Prostate gland (tissue), 2 donors: ENCODE measurements around the gene SH3RF2.

ENCODE experiments used
- POLR2A ChIP-seq: fragments of 450-650 bp; IDR thresholded peaks from one replicate; pipeline ENCODE4 v1.6.1; 2016; ENCODE audit warnings: antibody characterized with exemption, mild to moderate bottlenecking
- POLR2AphosphoS5 ChIP-seq: sonication (generic); formaldehyde crosslinking; IDR thresholded peaks from one replicate; pipeline ENCODE4 v1.6.1; 2017; ENCODE audit warnings: antibody characterized with exemption
- TF ChIP-seq, protein P1 (sequence below), 4 experiments: fragments of 200-600 bp in 2 of 4; fragments of 450-650 bp in 2 of 4; sonication (generic) in 2 of 4; IDR thresholded peaks; 1 replicate in 3 of 4; 2 replicates in 1 of 4; pipeline ENCODE4 v1.5.1; 2016 to 2019; ENCODE audit warnings: antibody characterized with exemption in 4 of 4, mild to moderate bottlenecking in 2 of 4, moderate library complexity in 2 of 4

DNA sequence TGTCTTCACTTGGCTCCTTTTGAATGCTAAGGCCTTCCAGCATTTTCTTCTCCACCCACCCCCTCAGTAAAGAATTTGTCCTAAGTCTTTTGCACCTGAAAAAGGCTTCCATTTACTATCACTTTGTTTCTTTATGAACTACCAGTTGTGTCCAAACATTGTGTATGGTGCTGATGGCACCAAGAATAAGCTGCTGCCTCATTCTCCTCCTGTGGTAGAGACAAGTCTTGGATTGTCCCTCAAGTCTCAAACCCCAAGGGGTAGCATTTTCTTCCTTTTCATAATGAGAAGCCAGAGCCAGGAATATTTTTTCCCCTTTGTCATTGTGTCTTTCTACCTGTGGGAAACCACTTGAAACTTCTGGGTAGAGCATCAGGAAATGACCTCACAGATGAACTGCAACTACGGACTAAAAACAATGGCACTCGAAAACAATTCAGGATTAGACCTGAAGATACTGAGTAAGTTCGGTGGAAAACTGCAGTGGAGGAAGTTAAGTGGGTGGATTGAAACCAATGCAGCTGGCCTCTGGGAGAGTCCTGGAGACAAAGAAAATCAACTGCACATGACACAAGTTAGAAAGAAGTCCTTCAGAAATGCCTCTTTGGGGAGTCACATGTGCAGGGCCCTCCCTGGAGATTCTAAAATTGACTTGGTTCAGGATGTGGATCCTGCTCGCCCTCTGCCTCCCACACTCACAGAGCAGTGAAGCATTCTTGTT is 80.5 kb downstream of the SH3RF2 start:
- TF ChIP-seq, protein P1, sequence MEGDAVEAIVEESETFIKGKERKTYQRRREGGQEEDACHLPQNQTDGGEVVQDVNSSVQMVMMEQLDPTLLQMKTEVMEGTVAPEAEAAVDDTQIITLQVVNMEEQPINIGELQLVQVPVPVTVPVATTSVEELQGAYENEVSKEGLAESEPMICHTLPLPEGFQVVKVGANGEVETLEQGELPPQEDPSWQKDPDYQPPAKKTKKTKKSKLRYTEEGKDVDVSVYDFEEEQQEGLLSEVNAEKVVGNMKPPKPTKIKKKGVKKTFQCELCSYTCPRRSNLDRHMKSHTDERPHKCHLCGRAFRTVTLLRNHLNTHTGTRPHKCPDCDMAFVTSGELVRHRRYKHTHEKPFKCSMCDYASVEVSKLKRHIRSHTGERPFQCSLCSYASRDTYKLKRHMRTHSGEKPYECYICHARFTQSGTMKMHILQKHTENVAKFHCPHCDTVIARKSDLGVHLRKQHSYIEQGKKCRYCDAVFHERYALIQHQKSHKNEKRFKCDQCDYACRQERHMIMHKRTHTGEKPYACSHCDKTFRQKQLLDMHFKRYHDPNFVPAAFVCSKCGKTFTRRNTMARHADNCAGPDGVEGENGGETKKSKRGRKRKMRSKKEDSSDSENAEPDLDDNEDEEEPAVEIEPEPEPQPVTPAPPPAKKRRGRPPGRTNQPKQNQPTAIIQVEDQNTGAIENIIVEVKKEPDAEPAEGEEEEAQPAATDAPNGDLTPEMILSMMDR (IDR thresholded peaks at IDR 0.05), result no peak
- TF ChIP-seq POLR2A, result no peak
- no peak for TF ChIP-seq POLR2AphosphoS5
